Fibroblast of villous mesenchyme (primary cell): ENCODE data around the gene STPG1. TPM values are rescaled to one million over a fixed set of nuclear protein-coding genes. Genes with fewer than 3 reads are reported as not detected.

Source experiments
- DNase-seq: peaks from one replicate; pipeline ENCODE4 v3.0.0-alpha.2; 2010; ENCODE audit warnings: low read depth
- H3K4me3 ChIP-seq: 2 replicates; pipeline ENCODE4 v1.5.1; 2011; ENCODE audit warnings: low read depth, mild to moderate bottlenecking, low read length
- total RNA-seq: library from RNA; depleted of rRNA; stranded (reverse); fragments of >200 nt; gene quantifications from 2 replicates; pipeline ENCODE4 v1.2.3, GENCODE V29; 2012
- TF ChIP-seq, protein P1 (sequence below): IDR thresholded peaks from 2 replicates; pipeline ENCODE4 v1.5.1; 2012; ENCODE audit warnings: low read depth, mild to moderate bottlenecking, low read length; ENCODE audit not compliant: insufficient read depth

The STPG1 gene
- total RNA-seq, 1 donor: 9.9 TPM

DNA sequence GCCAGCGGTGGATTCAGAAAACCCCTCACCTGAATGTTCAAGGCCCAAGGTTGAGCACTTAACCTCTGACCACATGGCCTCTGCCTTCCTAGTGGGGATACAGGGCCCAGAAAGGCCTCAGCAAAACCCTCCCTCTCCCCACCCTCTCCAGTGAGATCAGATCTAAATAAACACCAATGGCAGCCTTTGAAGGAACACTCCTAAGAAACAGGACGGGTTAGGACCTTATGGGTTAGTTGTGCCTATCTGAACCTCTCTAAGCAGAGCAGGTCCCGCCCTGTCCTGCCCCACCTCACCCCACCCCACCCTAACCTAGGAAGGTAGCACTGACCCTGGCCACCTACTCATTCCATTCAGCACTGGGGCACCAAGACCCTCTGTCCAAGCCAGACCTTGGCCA is 102.3 kb downstream of the STPG1 start:
- TF ChIP-seq, protein P1, sequence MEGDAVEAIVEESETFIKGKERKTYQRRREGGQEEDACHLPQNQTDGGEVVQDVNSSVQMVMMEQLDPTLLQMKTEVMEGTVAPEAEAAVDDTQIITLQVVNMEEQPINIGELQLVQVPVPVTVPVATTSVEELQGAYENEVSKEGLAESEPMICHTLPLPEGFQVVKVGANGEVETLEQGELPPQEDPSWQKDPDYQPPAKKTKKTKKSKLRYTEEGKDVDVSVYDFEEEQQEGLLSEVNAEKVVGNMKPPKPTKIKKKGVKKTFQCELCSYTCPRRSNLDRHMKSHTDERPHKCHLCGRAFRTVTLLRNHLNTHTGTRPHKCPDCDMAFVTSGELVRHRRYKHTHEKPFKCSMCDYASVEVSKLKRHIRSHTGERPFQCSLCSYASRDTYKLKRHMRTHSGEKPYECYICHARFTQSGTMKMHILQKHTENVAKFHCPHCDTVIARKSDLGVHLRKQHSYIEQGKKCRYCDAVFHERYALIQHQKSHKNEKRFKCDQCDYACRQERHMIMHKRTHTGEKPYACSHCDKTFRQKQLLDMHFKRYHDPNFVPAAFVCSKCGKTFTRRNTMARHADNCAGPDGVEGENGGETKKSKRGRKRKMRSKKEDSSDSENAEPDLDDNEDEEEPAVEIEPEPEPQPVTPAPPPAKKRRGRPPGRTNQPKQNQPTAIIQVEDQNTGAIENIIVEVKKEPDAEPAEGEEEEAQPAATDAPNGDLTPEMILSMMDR: no peak
- no peak overlapping the region for H3K4me3 ChIP-seq
- no peak for DNase-seq

DNA sequence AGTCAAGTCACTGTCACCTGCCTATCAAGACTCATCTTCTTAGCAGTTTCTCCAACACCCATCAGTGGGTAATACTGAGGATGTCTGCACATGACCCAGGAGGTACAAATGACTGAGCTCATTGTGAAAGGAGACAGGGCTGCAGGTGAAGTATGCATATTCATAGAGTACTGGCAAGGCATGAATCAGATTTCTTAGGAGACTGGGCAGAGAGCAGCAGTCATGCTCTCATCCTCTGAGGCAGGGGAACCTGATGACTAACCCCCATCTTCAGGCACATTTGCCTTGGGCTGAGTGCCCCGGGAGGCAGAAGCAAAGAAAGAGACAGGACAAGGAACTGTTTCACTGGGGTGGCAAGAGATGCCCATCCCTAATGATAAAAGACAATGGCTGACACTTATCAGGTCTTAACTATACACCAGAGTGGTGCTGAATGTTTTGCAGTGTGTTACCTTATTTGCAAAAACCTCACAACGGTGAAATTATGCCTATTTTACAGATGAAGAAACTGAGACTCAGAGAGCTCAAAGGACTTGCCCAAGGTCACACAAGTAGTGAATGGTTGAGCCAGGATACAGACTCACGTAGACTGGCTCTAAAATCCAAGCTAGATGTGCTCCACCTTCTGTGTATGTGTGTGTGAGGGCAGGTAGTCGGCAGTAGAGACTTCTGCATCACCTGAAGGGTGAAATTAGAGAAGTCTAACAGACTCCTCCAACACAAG is 103.7 kb downstream of the STPG1 start:
- TF ChIP-seq, protein P1: no peak
- DNase-seq: no peak

DNA sequence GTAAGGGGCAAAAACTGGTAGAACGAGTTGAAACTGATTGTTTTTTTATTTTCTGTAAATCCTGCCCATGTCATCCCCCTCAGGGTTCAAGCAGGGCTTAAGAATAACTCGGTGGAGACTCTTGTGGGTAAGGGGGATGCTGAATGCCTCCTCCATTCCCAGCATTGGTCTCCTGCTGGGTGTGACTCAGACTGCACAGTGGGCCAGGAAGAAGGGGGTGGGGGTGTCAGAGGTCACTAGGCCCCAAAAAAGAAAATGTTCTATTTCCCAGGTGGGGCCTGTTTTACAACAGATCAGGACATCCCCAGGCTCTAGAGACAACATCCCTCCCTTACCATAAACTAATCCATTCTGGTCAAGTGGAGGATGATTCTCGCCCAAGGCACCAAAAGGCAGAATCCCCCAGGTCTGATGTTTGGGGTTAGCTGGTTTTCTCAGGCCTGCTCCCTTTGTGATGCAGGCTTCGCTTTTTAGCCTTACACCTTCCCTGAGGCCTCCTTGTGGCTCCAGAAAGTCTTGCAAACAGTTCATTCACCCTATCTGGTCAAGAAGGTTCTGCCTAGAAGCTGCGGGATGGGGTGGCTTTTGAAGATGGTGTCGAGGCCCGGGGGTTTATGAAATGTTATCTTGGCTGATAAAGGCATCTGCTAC is 105.1 kb downstream of the STPG1 start:
- TF ChIP-seq, protein P1: peak; percentile 56
- no peak overlapping the region for H3K4me3 ChIP-seq
- DNase-seq: peak; percentile 46

More for the DNA sequence above, 103.7 kb downstream of the STPG1 start:
- H3K4me3 ChIP-seq: no peak overlapping the region

Other genes starting within 250 kb of the STPG1 start
- under 0.01 TPM in 1 of 2 replicates, not detected in the other for gene IFNLR1, start 226.5 kb downstream of the STPG1 start, total RNA-seq
- not detected in 2 replicates for gene GRHL3, start 94.4 kb downstream of the STPG1 start, total RNA-seq
- 38.3 and 81.2 TPM in 2 replicates for gene NIPAL3, start 2.0 kb upstream of the STPG1 start, total RNA-seq
- 11.7 and 12.6 TPM in 2 replicates for gene RCAN3, start 89.1 kb upstream of the STPG1 start, total RNA-seq
- not detected in 2 replicates for gene NCMAP, start 142.3 kb upstream of the STPG1 start, total RNA-seq
- gene SRRM1, start 229.5 kb upstream of the STPG1 start, total RNA-seq: 49.9 and 62.2 TPM in 2 replicates